Stomach (tissue), 9 donors: ENCODE results near the gene TMEM190. TPM values are rescaled to one million over a fixed set of nuclear protein-coding genes. Genes with fewer than 3 reads are reported as not detected.
A peak's percentile ranks its signal among the peaks of the same experiment; 100 is the strongest.

Experiments used
- DNase-seq, 2 donors: peaks; one replicate each; pipeline versions ENCODE4 v3.0.0 to v3.0.0-alpha.2; 2013 to 2019
- H3K27ac ChIP-seq, 5 donors: fragments of 200-600 bp in 4 of 5; sonication (generic) in 4 of 5; one replicate each; pipeline ENCODE4 v1.5.1; 2013 to 2019; ENCODE audit warnings: mild to moderate bottlenecking in 1 of 5, moderate library complexity in 1 of 5
- H3K27me3 ChIP-seq, 3 donors: fragments of 200-600 bp; sonication (generic); one replicate each; pipeline ENCODE4 v1.5.1; 2017 to 2019; ENCODE audit warnings: mixed run types in 1 of 3
- H3K36me3 ChIP-seq, 4 donors: fragments of 200-600 bp; sonication (generic); 1 replicate in 3 of 4; 2 replicates in 1 of 4; pipeline ENCODE4 v1.5.1; 2016 to 2019
- H3K4me1 ChIP-seq, 4 donors: fragments of 200-600 bp; sonication (generic); one replicate each; pipeline ENCODE4 v1.5.1; 2016 to 2019
- H3K4me3 ChIP-seq, 4 donors: fragments of 200-600 bp; sonication (generic) in 3 of 4; one replicate each; pipeline ENCODE4 v1.5.1; 2016 to 2019; ENCODE audit warnings: mild to moderate bottlenecking in 1 of 4
- H3K9me3 ChIP-seq, 4 donors: fragments of 200-600 bp; sonication (generic); one replicate each; pipeline ENCODE4 v1.5.1; 2016 to 2019
- CTCF ChIP-seq, 7 experiments: fragments of 450-650 bp in 4 of 7; fragments of 200-600 bp in 3 of 7; sonication (generic) in 3 of 7; IDR thresholded peaks; one replicate each; pipeline ENCODE4 v1.5.1; 2016 to 2019; ENCODE audit warnings: antibody characterized with exemption in 7 of 7, control low read depth in 2 of 7, mild to moderate bottlenecking in 1 of 7
- EP300 ChIP-seq: sonication (generic); formaldehyde crosslinking; IDR thresholded peaks from one replicate; pipeline ENCODE4 v1.6.1; 2017; ENCODE audit warnings: antibody characterized with exemption
- POLR2A ChIP-seq, 4 donors: fragments of 450-650 bp; IDR thresholded peaks; one replicate each; pipeline ENCODE4 v1.6.1; 2016; ENCODE audit warnings: antibody characterized with exemption in 4 of 4, control low read depth in 2 of 4, mild to moderate bottlenecking in 1 of 4, moderate library complexity in 1 of 4
- POLR2AphosphoS5 ChIP-seq, 3 donors: sonication (generic); formaldehyde crosslinking; IDR thresholded peaks; one replicate each; pipeline ENCODE4 v1.6.1; 2016; ENCODE audit warnings: antibody characterized with exemption in 3 of 3
- WGBS, 5 donors: extraction: QIAGEN DNeasy Blood & Tissue Kit in 3 of 5; methylation state at CpG; one replicate each; pipeline versions ENCODE4 v1.1.5 to v1.1.7; 2013 to 2018; 5-methylcytosine and 5-hydroxymethylcytosine counted together
- intact Hi-C: fragments of 100-400 bp; cut with DNase I; formaldehyde crosslinking; loops from one replicate; pipeline ENCODE4 v1.15.1; 2023; ENCODE audit warnings: low total_unique reads
- polyA plus RNA-seq, 3 donors: library from polyadenylated mRNA; stranded (reverse); fragments of 200-250 nt; gene quantifications; one replicate each; pipeline ENCODE4 v1.2.3, GENCODE V29; 2013
- total RNA-seq, 5 donors: library from RNA; depleted of rRNA; stranded (reverse); fragments of >200 nt; gene quantifications; one replicate each; pipeline versions ENCODE4 v1.1.0 to v1.2.3, GENCODE V29; 2014 to 2016
- donor health status: healthy with polysubstance abuse.
- donor health status: Bipolar disorder and iron deficiency.
- donor health status: healthy.

The TMEM190 gene
- total and polyA plus RNA-seq, 8 donors, result 0.68 to 1.3 TPM; not detected in 6

GRCh38 chr19:55339105-55339888 is 37.3 kb upstream of the TMEM190 start, which contains the start of gene KMT5C:
Gene KMT5C (plus strand): TSS chr19:55339876. CDS start chr19:55341937, 2,061 bp downstream.
- 0 to 1% (median 0%) methylated on average over 25 to 63 of the region's 63 CpGs for WGBS, 5 donors
- H3K9me3 ChIP-seq, result no peaks in the 10 kb centered on the region
- H3K4me1 ChIP-seq, result peaks cover 17 to 36% (median 31%) of the 10 kb centered on the region in 4 donors
- peak; percentile 100 for DNase-seq
- TF ChIP-seq POLR2A (IDR thresholded peaks at IDR 0.05) (no peak), POLR2AphosphoS5 (IDR thresholded peaks at IDR 0.05) (peak; percentile 11 to 99 (median 62)), CTCF (IDR thresholded peaks at IDR 0.05) (peak in 4 of 7 experiments; percentile 15 to 56 (median 36)), EP300 (no peak)
- H3K4me3 ChIP-seq, result peak within 1 kb of the TSS; percentile 65 to 89 (median 78)
- H3K27ac ChIP-seq, result peak within 1 kb of the TSS; percentile 83 to 97 (median 96)
- intact Hi-C loops, result no loop called here
- peaks cover 12 to 26% (median 23%) of the 10 kb centered on the region in 4 donors for H3K36me3 ChIP-seq
- peaks cover 0 to 9% (median 0%) of the 10 kb centered on the region in 3 donors for H3K27me3 ChIP-seq

- TF ChIP-seq POLR2A (IDR thresholded peaks at IDR 0.05) (peak in 2 of 4 donors; percentile 79 to 93), EP300 (no peak), POLR2AphosphoS5 (IDR thresholded peaks at IDR 0.05) (peak in 2 of 3 donors; percentile 96 to 99), CTCF (IDR thresholded peaks at IDR 0.05) (no peak)
- Histone ChIP-seq H3K36me3 (peaks cover 12 to 34% (median 25%) of the 10 kb centered on the region in 4 donors), H3K4me1 (peaks cover 17 to 36% (median 32%) of the 10 kb centered on the region in 4 donors), H3K27ac (peak overlapping the region; percentile 71 to 97 (median 96)), H3K4me3 (peak overlapping the region; percentile 65 to 89 (median 78)), H3K27me3 (peaks cover 0 to under 1% (median 0%) of the 10 kb centered on the region in 3 donors), H3K9me3 (no peaks in the 10 kb centered on the region)
- WGBS, 5 donors, result 2 to 4% (median 2%) methylated on average over 19 to 44 of the region's 44 CpGs
- DNase-seq, result peak in 1 of 2 donors; percentile 76
- intact Hi-C loops, result no loop called here
These were observed 36.5 kb upstream of the TMEM190 start for GRCh38 chr19:55339889-55340783.

GRCh38 chr19:55340784-55341147 is 35.9 kb upstream of the TMEM190 start:
- WGBS, 5 donors, result 0 to 3% (median 1%) methylated on average over 21 to 24 of the region's 24 CpGs
- H3K27me3 ChIP-seq, result no peaks in the 10 kb centered on the region
- peaks cover 17 to 40% (median 37%) of the 10 kb centered on the region in 4 donors for H3K4me1 ChIP-seq
- H3K4me3 ChIP-seq, result peak overlapping the region; percentile 65 to 89 (median 78)
- H3K36me3 ChIP-seq, result peaks cover 12 to 39% (median 25%) of the 10 kb centered on the region in 4 donors
- no peaks in the 10 kb centered on the region for H3K9me3 ChIP-seq
- intact Hi-C loops, result no loop called here
- no peak for TF ChIP-seq CTCF (IDR thresholded peaks at IDR 0.05)
- TF ChIP-seq POLR2A (IDR thresholded peaks at IDR 0.05), result no peak
- no peak for TF ChIP-seq EP300
- no peak for TF ChIP-seq POLR2AphosphoS5 (IDR thresholded peaks at IDR 0.05)
- peak overlapping the region; percentile 71 to 97 (median 96) for H3K27ac ChIP-seq
- DNase-seq, result peak in 1 of 2 donors; percentile 76

GRCh38 chr19:55341171-55341588 is 35.4 kb upstream of the TMEM190 start:
- intact Hi-C loops, result no loop called here
- WGBS, 5 donors, result 0 to 8% (median 3%) methylated on average over 9 to 15 of the region's 15 CpGs
- Histone ChIP-seq H3K36me3 (peaks cover 12 to 39% (median 26%) of the 10 kb centered on the region in 4 donors), H3K27me3 (no peaks in the 10 kb centered on the region), H3K27ac (peak overlapping the region in 4 of 5 donors; percentile 95 to 97 (median 96)), H3K9me3 (no peaks in the 10 kb centered on the region), H3K4me3 (peak overlapping the region; percentile 65 to 89 (median 78)), H3K4me1 (peaks cover 17 to 44% (median 41%) of the 10 kb centered on the region in 4 donors)
- TF ChIP-seq POLR2A (IDR thresholded peaks at IDR 0.05), result no peak
- TF ChIP-seq CTCF (IDR thresholded peaks at IDR 0.05), result no peak
- no peak for TF ChIP-seq EP300
- no peak for TF ChIP-seq POLR2AphosphoS5 (IDR thresholded peaks at IDR 0.05)
- DNase-seq, result peak; percentile 77 to 94
